ENCODE measurements around the gene CMTM2. TPM values are rescaled to one million over a fixed set of nuclear protein-coding genes. Genes with fewer than 3 reads are reported as not detected.

Gene CMTM2
- total and polyA plus RNA-seq, 2 donors (not counting 1 experiment from before 2014, with no cell fraction given), result not detected

DNA sequence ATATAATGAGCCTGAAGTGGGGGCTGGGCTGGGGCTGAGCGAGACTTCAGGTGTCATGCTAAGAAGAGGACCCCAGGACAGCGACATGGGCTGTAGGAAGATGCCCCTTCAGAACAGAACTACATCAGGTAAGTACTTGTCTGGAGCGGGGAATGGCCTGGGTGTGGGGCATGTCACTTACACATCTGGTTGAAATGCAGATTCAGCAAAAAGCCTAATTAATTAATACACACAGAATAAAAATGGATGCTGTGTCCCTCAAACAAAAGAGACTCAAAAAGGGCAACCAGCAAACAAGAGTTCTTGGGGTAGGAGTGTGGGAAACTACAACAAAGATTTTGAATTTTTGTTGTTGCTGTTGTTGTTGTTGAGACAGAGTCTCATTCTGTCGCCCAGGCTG is 11.8 kb downstream of the CMTM2 start:
- ChIA-PET POLR2A (interaction anchor here (0.6 kb wide), 1 partner anchor 628 kb away, joined by 3 read pairs; no protein-coding TSS in a partner anchor), CTCF (interaction anchor here (0.9 to 6.3 kb wide), 10 partner anchors 9 to 185 kb away, joined by 4 to 91 read pairs (median 18); partner anchors contain the start of gene CKLF)
- no peak overlapping the region for H2AFZ ChIP-seq (ENCODE audit: insufficient read depth, low read depth, low read length, poor library complexity, severe bottlenecking)
- H3K9me3 Mint-ChIP-seq (ENCODE audit: insufficient read depth), result no peaks in the 10 kb centered on the region
- H3K27me3 ChIP-seq (replicated peaks in 1 of 4; ENCODE audit: control extremely low read depth in 1 of 4, control insufficient read depth in 3 of 4, insufficient read depth in 4 of 4, low read length in 3 of 4), result peaks cover 0 to 14% (median 3%) of the 10 kb centered on the region in 4 experiments
- no peak overlapping the region for H3K4me2 ChIP-seq (replicated peaks; ENCODE audit: low read depth, low read length, poor library complexity, severe bottlenecking)
- H3K4me1 ChIP-seq (ENCODE audit: control insufficient read depth in 2 of 2, insufficient read depth in 2 of 2, low read length in 2 of 2), result peaks cover 26 to 36% of the 10 kb centered on the region in 2 donors
- H3K4me1 Mint-ChIP-seq, result peaks cover 29% of the 10 kb centered on the region
- no peak overlapping the region for H3K9ac ChIP-seq (ENCODE audit: low read length)
- H3K36me3 ChIP-seq (replicated peaks in 1 of 2; ENCODE audit: control extremely low read depth in 1 of 2, control insufficient read depth in 1 of 2, extremely low read depth in 1 of 2, insufficient read depth in 2 of 2, low read length in 1 of 2), result no peaks in the 10 kb centered on the region
- peaks cover 0 to 11% (median 6%) of the 10 kb centered on the region in 3 donors for H3K9me3 ChIP-seq (ENCODE audit: control extremely low read depth in 1 of 3, control insufficient read depth in 2 of 3, insufficient read depth in 1 of 3, low read length in 2 of 3)
- ATAC-seq (ENCODE audit: low read depth) (no peak), DNase-seq (no peak)
- no peak overlapping the region for H3K27ac ChIP-seq (ENCODE audit: low read length in 2 of 2)
- H3K4me3 ChIP-seq (ENCODE audit: control extremely low read depth in 1 of 5, extremely low read depth in 1 of 5, insufficient read depth in 1 of 5, low read depth in 2 of 5, low read length in 4 of 5), result no peak overlapping the region
- peaks cover 4% of the 10 kb centered on the region for H3K27me3 Mint-ChIP-seq
- no peaks in the 10 kb centered on the region for H3K79me2 ChIP-seq (ENCODE audit: control insufficient read depth, insufficient read depth, low read length)
- TF ChIP-seq CTCF (IDR thresholded peaks at IDR 0.05) (no peak), EZH2 (IDR thresholded peaks at IDR 0.05; ENCODE audit: borderline replicate concordance, insufficient read depth, low read depth, low read length, poor library complexity, severe bottlenecking) (no peak)
- H3K27ac Mint-ChIP-seq, result no peak overlapping the region
- intact Hi-C loops (cut with micrococcal nuclease), result no loop called here
- H3K4me3 Mint-ChIP-seq, result no peak overlapping the region
- 100% methylated on average over 3 of the region's 4 CpGs for WGBS (ENCODE audit: insufficient coverage)
- H4K20me1 ChIP-seq (ENCODE audit: control insufficient read depth, insufficient read depth, low read length, poor library complexity, severe bottlenecking), result no peaks in the 10 kb centered on the region

DNA sequence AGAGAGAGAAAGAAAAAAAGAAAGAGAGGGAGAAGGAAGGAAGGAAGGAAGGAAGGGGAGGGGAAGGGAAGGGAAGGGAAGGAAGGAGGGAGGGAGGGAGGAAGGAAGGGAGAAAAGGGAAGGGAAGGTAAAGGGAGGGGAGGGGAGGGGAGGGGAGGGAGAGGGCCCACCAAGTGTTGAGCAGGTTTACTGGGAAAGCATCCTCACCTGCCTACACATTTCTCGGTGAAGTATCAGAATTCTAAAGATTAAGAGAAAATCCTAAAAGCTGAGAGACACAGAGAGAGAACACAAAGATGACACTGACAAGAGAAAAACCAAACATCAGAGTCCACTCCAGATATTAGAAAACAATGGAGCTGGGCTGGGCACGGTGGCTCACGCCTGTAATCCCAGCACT is 13.0 kb downstream of the CMTM2 start:
- TF ChIP-seq CTCF (IDR thresholded peaks at IDR 0.05) (no peak), EZH2 (IDR thresholded peaks at IDR 0.05; ENCODE audit: borderline replicate concordance, insufficient read depth, low read depth, low read length, poor library complexity, severe bottlenecking) (no peak)
- Histone ChIP-seq H3K9ac (ENCODE audit: low read length) (no peak overlapping the region), H4K20me1 (ENCODE audit: control insufficient read depth, insufficient read depth, low read length, poor library complexity, severe bottlenecking) (no peaks in the 10 kb centered on the region), H3K4me3 (ENCODE audit: control extremely low read depth in 1 of 5, extremely low read depth in 1 of 5, insufficient read depth in 1 of 5, low read depth in 2 of 5, low read length in 4 of 5) (no peak overlapping the region), H3K9me3 (ENCODE audit: control extremely low read depth in 1 of 3, control insufficient read depth in 2 of 3, insufficient read depth in 1 of 3, low read length in 2 of 3) (peaks cover 0 to 11% (median 6%) of the 10 kb centered on the region in 3 donors), H3K36me3 (replicated peaks in 1 of 2; ENCODE audit: control extremely low read depth in 1 of 2, control insufficient read depth in 1 of 2, extremely low read depth in 1 of 2, insufficient read depth in 2 of 2, low read length in 1 of 2) (no peaks in the 10 kb centered on the region), H3K4me2 (replicated peaks; ENCODE audit: low read depth, low read length, poor library complexity, severe bottlenecking) (no peak overlapping the region), H2AFZ (ENCODE audit: insufficient read depth, low read depth, low read length, poor library complexity, severe bottlenecking) (no peak overlapping the region), H3K27me3 (replicated peaks in 1 of 4; ENCODE audit: control extremely low read depth in 1 of 4, control insufficient read depth in 3 of 4, insufficient read depth in 4 of 4, low read length in 3 of 4) (peaks cover 0 to 12% (median 2%) of the 10 kb centered on the region in 4 experiments), H3K4me1 (ENCODE audit: control insufficient read depth in 2 of 2, insufficient read depth in 2 of 2, low read length in 2 of 2) (peaks cover 24 to 32% of the 10 kb centered on the region in 2 donors), H3K27ac (ENCODE audit: low read length in 2 of 2) (no peak overlapping the region), H3K79me2 (ENCODE audit: control insufficient read depth, insufficient read depth, low read length) (no peaks in the 10 kb centered on the region)
- DNase-seq, result no peak
- no peak overlapping the region for H3K4me3 Mint-ChIP-seq
- peaks cover 28% of the 10 kb centered on the region for H3K4me1 Mint-ChIP-seq
- WGBS (ENCODE audit: insufficient coverage), result no CpG with 5 or more reads among the region's 3 CpGs
- ChIA-PET CTCF (interaction anchor here (1.6 to 2.7 kb wide), 2 partner anchors 16 to 187 kb away, joined by 5 read pairs; no protein-coding TSS in a partner anchor), POLR2A (no interaction called here)
- H3K9me3 Mint-ChIP-seq (ENCODE audit: insufficient read depth), result no peaks in the 10 kb centered on the region
- H3K27ac Mint-ChIP-seq, result no peak overlapping the region
- ATAC-seq (ENCODE audit: low read depth), result no peak
- peaks cover 5% of the 10 kb centered on the region for H3K27me3 Mint-ChIP-seq
- intact Hi-C loops (cut with micrococcal nuclease), result no loop called here

Measured in B cell (primary cell).